Activated CD4-positive, alpha-beta T cell treated with anti-CD3 and anti-CD28 coated beads for 24 hours (primary cell): ENCODE results near the gene SLC25A26.
A peak's percentile ranks its signal among the peaks of the same experiment; 100 is the strongest.
"Not testable (repeated sequence)": the region's sequence is repeated elsewhere in the genome, so short reads cannot be mapped to it uniquely, and the experiment has no call there.

Experiments used
- DNase-seq, 2 donors: peaks; one replicate each; pipeline ENCODE4 v3.0.0-alpha.2; 2020; ENCODE audit warnings: low read depth in 2 of 2

The SLC25A26 gene, protein sequence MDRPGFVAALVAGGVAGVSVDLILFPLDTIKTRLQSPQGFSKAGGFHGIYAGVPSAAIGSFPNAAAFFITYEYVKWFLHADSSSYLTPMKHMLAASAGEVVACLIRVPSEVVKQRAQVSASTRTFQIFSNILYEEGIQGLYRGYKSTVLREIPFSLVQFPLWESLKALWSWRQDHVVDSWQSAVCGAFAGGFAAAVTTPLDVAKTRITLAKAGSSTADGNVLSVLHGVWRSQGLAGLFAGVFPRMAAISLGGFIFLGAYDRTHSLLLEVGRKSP

DNA sequence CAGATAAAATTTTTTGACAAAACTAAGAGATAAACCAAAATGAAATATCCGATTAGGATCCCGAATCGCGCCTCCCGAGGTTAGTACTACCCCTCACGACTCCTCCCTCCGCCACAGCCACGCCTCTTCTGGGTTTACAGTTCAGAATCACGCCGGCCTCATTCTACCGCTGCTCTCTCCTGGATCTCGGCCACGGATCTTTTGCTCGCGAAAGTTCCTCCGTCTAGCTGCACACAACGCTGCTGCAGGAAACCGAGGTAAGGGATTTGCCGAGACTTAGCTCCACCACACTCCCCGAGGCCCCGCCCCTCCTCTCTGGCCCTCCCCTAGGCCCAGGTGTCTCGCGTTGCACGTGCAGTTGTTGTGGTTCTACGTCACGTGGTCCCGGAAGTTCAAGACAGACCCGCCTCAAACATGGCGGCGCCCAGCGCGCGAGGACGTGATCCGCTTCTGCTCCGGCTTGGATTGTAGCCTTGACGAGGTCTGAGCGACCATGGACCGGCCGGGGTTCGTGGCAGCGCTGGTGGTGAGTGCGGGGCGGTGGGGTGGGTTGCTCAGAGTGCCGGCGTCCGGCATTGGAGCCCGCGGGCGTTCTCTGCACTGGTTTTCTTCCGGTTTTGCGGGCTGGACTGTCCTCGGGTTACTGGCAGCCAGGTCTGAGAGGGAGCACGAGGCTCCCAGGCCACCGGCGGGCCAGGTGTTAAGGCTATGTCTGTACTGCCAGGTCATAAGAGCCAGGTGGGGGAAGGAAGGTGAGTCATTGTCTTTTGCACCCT is at the start of gene SLC25A26:
TSS of gene SLC25A26 (plus strand) at position 400 of the 776 bp plus-strand sequence. CDS start at position 494, 94 bp downstream.
- peak; percentile 91 to 94 for DNase-seq

DNA sequence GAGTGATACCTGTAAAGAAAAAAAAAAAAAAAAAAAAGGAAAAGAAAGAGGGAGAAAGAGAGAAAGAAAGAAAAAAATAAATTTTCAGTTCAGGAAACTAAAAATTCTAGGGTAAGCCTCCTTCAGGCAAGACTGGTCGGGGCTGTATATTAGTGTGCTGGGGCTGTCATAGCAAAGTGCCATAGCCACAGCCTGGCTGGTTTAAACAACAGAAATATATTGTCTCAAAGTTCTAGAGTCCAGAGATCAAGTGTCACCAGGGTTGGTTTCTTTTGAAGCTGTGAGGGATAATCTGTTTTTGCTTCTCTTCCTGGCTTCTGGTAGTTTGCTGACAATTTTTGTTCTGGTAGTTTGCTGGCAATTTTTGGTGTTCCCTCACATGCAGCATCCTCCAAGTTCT is 48.4 kb upstream of the SLC25A26 start:
- DNase-seq: no peak

DNA sequence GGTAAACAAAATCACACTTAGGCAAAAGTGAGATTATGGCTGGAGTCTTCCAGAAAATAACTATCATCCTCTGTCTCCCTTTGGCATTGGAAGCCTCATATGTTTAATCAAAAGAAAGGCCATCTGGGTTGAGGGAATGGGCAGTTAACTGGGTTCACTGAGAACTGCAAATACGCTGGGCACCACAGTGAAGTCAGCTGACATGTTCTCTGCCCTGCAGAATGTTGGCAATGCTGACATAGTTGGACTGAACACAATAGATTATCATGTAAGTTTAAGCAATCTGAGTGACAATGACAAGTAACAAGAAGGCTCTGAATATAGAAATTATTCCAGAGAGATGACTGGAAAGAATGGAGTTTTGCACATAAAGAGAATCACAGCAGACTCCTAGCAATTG is 43.8 kb upstream of the SLC25A26 start:
- no peak for DNase-seq

DNA sequence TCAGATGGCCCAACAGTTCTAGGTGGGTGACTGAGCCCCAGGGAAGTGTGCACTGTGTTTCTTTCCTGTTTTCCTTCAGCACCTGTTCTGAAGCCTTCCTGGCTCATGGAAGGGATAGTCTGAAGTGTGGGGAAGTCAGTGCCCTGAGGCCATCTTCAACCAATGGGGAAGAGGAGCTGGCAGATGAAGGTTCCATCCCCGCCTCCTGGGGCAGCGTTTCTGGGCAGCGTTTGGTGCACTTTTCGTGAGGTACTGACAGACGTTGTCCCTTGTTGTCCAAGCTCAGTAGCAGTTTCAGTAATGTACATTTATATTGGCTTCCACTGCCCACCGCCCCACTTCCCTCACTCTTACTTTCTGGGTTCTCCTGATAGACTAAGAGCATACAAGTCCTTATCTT is 42.6 kb upstream of the SLC25A26 start:
- no peak for DNase-seq

DNA sequence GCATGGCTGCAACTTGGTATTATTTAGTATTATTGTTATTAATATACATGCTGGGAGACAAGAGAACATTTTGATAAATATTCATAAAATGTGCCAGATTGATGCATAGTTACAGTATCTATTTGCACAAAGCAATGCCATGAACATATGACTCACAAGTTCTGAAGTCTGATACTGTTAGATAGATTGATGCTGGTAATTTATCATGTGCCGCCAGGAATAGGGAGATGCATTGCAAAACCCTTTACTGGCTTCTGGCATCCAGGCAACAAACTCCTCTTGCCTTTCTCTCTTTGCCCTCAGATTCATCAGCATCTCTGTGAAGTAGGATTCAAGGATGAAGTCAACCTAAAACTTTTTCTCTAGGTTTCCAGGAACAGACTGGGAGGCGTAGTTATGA is 41.0 kb upstream of the SLC25A26 start:
- no peak for DNase-seq

DNA sequence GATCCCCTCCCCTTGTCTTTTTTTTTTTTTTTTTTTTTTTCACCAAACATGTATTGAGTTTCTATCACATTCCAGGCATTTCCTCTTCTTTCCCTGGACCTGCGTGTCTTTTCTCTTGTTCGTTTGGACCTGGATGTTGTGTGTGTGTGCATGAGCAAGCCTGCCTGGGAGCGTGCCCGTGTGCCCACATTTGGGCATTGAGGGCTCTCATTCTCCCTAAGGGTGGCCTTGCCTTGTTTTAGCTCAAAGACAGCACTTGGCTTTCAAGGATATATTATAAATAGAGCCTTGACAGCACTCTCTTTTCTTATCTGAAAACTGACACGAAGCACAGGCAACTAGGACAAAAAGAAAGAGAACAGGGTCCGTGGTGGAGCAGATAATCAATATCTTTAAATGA is 39.0 kb upstream of the SLC25A26 start:
- DNase-seq: no peak

DNA sequence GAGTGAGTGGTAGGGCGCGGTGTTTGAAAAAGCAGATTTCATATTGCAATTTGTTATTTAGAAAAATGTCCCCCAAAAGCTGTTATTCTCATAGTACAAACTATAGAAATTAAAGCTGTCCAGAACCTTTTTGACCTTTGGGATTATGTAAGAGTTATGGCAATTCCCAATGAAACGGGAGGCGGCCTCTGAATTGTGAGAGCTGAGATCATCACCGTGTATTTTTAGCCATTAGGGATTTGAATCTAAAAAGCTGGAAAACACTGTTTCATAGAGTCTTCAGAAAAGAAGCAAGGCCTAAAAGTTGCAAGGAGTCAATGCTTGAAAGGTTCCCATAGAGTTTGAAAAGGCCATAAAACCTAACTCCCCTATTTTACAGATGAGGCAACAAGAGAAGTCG is 38.6 kb upstream of the SLC25A26 start:
- DNase-seq: no peak

DNA sequence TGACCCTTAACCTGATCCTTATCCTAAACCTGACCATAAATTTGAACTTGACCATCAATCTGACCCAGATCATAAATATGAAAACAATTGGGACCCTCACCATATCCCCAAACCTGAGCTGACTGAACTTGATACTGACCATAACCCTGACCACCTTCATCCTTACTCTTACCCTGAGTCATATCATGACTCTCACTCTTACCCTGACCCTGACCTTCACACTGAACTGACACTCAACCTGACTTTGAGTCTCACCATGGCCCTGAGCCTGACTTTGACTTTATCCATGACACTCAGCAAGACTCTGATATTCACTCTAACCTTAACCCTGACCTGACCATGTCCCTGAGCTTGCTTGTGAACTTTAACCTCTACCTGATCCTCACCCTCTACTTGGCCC is 34.3 kb upstream of the SLC25A26 start:
- DNase-seq: no peak

DNA sequence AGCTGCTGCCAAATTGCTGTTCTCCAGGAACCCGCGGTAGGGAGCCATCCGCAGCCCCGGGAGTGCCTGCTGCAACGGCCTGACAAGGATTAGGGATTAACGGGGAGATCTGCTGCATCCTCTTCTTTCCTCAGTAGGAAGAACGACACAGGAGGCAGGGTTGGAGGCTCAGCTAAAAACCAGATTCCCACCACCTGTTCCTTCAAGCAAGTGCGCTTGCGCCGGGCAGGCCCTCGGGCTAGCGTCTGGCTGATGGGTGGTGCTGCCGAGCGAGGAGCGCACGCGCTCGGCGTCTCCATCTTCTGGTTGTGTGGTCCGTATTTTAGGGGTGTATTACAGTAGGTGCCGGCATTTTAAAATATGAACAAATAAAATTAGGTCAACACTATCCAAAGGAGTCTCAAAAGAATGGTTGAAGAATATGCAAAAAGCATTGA is 25.4 kb upstream of the SLC25A26 start:
- peak in 1 of 2 donors; percentile 16 for DNase-seq

DNA sequence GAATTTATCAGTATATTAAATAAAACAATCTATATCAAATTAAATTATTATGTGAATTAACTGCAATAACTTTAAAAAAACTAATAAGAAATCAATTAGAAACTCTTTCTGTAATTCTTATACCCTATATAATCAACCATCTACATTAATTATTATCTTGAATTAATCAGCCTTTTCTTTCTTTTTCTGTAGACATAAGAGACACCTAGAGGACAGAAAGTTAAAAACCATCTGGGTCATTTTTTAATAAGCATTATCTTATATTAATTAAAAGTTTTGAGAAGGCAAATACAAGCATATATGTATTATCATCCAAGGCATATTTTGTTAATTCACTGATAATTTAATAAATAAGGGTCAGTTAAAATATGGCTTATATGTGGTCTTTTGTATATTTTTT is 24.2 kb upstream of the SLC25A26 start:
- DNase-seq: no peak

DNA sequence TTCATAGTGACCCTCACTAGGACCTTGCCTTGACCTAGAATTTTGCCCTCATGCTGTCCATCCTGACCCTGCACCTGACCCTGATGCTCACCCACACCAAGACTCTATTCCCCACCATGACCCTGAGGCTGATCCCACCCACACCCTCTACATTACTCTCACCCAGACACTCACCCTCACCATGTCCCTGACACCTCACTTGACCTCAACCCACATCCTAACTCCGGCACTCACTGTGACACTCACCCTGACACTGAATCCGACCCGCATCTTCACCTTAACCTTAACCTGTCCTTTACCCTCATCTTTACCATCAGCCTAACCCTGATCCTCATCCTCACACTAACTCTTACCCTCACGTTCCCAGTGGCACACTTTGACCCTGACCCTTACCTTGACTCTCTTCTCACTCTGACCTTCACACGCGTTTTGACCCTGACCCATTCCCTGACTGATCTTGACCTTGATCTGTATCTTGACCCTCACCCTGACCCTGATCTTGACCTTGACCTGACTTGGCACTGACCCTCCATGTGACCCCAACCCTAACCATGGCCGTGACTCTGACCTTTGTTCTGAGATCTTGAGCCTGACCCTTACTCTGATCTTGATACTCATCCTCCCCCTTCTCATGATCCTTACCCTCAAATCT is 22.2 kb upstream of the SLC25A26 start:
- DNase-seq: no peak

DNA sequence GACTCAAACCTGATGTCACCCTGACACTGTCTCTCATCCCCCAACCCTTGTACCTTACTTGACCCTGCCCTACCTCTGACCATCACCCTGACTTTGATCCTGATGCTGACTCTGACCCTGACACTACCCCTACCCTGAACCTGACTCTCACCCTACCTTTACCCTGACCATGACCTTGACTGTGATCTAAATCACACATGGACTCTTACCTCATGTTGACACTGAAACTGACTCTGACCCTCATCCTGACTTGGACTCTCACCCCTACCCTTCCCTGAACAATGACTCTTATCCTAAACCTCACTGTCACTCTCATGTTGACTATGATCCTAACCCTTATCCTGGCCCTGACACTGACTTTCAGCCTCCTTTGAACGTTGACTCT is 21.7 kb upstream of the SLC25A26 start:
- no peak for DNase-seq

DNA sequence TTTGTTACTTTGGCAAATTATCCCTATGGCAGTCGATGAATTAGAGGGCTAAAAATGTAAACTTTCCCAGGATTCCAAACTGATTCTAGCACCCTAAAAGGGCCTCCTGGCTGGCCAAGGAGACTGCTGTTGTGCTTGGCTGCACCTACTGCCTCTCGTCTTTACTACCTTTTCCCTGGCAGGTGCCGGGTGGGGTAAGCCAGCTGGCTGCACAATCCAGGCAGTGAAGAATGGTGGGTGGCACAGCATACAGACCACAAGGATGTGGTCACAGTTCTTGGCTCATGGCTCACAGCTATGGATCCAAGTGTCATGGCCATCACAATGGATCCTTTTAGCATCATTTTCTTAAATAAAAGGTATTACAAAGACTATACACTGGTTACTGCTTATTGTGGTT is 20.7 kb upstream of the SLC25A26 start:
- no peak for DNase-seq

DNA sequence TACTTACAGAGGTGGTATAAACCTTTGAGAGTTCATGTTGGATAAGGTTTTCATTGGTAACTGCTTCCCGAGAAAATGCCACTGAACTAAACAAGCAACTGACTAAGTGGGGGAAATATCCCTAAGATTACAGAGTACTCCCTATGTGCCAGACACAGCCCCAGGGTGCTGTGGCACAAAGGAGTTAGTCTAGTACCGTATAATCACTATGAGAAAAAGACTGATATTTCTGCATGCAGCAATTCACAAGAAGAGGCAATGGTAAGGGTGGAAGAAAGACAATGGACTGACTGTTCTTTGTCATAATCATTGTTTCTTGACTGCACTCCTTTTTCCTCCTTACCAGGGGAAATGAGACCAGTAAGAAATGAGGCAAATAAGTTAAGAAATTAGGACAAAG is 20.0 kb upstream of the SLC25A26 start:
- no peak for DNase-seq

DNA sequence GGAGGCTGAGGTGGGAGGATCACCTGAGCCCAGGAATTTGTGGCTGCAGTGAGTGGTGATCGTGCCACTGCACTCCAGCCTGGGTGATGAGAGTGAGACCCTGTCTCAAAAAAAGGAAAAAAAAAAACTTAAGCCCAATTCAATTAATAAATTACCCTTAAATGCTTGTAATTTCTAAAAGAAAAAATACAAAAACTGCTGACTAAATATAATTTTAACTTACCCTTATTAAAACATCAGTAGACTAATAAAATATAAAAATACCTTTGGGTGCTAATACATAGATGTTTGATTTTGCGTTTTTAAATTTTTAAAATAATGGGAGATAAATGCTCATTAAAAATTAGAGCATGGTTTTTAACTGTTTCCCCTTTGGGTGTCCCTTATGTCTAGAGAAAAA is 17.5 kb upstream of the SLC25A26 start:
- DNase-seq: no peak

DNA sequence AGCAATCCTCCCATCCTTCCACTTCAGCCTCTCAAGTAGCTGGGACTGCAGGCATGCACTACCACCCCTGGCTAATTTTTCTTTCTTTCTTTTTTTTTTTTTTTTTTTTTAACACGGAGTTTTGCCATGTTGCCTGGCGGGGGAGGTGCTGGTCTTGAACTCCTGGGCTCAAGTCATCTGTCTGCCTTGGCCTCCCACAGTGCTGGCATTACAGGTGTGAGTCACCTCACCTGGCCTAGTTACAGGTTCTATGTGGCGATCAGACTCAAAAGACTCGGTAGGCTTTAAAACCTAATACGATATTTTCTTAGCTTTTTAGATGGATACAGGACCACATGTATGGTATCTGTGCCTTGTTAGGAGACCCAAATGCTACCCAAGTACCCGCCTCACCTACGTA is 14.0 kb upstream of the SLC25A26 start:
- no peak for DNase-seq

DNA sequence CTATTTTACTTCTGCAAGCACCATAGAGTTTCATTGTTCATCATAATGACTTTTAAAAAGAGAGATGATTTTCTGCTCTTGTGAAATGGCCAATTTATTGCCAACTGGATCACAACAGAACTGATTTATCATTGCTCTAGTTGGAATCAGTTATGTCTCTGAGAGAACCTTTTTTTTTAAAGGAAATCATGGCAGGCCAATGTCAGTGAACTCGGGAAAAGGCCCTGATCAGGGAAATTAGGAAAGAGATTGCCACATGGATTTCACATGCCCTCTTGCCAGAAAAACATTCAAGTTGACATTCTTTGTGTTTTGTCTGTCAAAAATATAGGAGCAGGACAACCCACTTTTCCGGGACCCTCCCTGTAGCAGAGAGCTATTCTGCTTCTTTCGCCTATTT is 12.6 kb upstream of the SLC25A26 start:
- DNase-seq: no peak

DNA sequence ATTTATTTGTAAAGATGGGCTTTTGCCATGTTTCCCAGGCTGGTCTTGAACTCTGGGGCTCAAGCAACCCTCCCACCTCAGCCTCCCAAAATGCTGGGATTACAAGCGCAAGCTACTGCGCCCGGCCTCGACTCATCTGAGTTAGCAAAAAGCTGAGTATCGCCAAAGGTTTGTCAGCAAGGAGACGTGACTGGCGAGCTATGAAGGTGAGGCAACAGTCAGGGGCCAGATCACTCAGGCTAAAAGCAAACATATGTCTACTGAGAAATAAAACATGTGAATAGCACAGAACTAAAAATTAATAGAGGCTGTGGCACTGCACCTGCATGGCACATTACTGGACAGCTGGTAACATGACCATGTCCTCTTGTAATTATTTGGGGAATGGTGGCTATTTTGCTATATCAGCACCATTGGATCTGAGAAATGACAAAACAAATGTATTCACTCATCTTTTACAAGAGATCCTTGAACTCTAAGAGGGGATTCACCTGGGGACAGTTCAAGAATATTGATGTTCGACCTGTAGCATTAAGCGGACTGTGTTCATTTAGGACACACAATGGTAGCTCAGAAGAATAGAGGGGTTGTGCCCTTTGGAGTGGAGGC is 10.0 kb upstream of the SLC25A26 start:
- no peak for DNase-seq

DNA sequence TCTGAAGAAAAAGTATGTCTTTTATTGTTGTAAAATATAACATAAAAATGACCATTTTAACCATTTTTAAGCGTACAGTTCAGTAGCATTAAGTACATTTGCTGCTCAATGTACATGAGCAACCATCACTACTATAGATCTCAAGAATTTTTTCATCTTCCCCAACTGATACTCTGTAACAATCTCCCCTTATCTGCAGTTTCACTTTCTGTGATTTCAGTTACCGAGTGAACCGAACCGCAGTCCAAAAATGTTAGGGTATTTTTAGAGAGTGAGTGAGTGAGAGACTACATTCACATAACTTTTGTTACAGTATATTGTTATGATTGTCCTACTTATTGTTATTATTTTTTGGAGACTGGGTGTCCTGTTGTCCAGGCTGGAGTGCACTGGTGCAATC is 9.0 kb upstream of the SLC25A26 start:
- no peak for DNase-seq

DNA sequence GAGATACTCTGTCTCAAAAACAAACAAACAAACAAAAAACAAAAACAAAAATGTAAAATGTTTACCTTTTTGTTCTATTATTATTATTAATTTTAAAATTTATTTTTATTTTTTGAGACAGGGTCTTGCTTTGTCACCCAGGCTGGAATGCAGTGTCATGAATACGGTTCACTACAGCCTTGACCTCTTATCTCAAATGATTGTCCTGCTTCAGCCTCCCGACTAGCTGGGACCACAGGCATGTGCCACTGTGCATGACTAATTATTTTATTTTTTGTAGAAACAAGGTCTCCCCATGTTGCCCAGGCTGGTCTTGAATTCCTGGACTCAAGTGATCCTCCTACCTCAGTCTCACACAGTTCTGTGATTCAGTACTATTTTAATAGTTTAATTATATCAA is 5.7 kb upstream of the SLC25A26 start:
- no peak for DNase-seq

DNA sequence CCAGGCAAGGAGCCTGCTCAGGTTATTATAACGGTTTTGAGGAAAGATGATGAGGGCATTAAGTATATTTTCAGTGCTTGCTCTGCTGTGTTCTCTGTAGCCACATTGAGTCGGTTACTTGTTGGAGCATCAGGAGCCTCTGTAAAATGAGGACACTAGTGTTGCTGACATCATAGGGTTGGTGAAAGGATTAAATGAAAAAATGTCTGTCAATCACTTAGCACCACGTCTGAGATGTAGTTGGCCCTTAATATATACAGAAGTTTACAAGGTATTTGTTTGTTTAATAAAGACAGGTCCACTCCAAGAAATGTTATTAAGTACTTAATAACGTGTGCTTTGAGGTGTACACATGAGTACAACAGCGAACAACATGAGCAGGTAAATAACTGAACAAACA is 735 bp upstream of the SLC25A26 start:
- no peak for DNase-seq

DNA sequence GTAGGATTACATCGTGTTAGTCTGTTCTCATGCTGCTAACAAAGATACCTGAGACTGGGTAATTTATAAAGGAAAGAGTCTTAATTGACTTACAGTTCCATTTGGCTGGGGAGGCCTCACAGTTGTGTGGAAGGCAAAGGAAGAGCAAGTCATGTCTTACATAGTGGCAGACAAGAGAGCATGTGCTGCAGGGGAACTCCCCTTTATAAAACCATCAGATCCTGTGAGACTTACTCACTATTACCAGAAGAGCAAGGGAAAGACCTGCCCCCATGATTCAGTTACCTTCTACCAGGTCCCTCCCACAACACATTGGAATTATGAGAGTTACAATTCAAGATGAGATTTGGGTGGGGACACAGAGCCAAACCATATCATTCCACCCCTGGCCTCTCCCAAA is 3.4 kb downstream of the SLC25A26 start:
- DNase-seq: peak; percentile 4 to 18

DNA sequence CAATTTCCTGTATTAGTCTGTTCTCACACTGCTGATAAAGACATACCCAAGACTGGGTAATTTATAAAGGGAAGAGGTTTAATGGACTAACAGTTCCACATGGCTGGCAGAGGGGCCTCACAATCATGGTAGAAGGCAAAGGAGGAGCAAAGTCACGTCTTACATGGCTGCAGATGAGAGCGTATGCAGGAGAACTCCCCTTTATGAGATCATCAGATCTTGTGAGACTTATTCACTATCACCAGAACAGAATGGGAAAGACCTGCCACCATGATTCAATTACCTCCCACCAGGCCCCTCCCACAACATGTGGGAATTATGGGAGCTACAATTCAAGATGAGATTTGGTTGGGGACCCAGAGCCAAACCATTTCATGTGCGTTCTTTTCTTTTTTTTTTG is 5.3 kb downstream of the SLC25A26 start:
- DNase-seq: not testable (repeated sequence)
